Umbilical cord (tissue), 2 donors: ENCODE measurements around the gene KIAA0232. TPM values are rescaled to one million over a fixed set of nuclear protein-coding genes. Genes with fewer than 3 reads are reported as not detected.
"Not testable (repeated sequence)": the region's sequence is repeated elsewhere in the genome, so short reads cannot be mapped to it uniquely, and the experiment has no call there.

Source experiments
- DNase-seq: peaks from one replicate; pipeline ENCODE4 v3.0.0-alpha.2; 2015; ENCODE audit warnings: low spot score
- total RNA-seq: library from RNA; depleted of rRNA; stranded (reverse); fragments of >200 nt; gene quantifications from one replicate; pipeline ENCODE4 v1.2.3, GENCODE V29; 2014; ENCODE audit warnings: low replicate concordance; ENCODE audit not compliant: insufficient read depth

Gene KIAA0232
- total RNA-seq, 1 donor from 2014 or later, result 27.9 TPM

DNA sequence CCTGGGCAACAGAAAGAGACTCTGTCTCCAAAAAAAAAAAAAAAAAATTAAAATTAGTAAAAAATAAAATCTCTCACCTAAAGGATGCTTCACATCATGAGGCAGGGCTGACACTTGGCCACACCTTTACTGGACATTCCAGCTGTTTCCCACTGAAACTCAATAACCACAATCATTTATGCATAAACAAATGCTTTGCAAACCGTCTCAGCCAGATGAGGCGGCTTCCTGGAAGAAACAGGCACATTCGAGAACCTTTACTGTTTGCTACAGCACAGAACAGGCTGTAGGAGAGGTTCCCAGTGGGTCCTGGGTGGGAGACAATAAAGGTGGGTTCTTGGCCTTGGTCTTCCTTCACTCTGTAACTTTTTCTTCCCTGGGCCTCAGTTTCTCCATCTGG, 116.2 kb downstream of the KIAA0232 start:
- DNase-seq, result no peak

DNA sequence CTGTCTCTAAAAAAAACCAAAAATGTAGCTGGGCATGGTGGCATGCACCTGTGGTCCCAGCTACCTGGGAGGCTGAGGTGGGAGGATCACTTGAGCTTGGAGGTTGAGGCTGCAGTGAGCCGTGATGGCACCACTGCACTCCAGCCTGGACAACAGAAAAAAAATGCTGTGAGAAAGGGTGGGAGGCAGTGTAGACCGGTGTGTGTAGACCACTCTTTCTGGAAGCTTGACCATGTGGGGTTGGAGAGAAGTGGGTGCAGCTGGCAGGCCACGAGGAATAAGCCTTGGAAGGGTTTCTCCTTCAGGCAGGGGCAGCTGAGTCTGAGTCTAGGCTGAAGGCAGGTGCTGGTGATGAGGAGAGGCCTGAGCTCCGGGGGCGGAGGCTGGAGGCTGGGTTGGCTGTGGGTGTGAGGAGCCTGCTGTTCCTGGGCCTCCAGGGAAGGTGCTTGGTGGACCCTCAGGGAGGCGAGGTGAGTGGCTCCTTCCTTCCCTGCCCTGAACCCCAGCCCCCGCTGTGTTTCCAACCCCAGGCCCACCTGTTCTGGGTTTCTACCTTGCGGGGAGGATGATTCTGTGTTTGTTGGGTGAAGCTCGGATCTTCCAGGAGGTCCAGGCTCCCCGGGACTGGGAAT, 117.8 kb downstream of the KIAA0232 start:
- no peak for DNase-seq

DNA sequence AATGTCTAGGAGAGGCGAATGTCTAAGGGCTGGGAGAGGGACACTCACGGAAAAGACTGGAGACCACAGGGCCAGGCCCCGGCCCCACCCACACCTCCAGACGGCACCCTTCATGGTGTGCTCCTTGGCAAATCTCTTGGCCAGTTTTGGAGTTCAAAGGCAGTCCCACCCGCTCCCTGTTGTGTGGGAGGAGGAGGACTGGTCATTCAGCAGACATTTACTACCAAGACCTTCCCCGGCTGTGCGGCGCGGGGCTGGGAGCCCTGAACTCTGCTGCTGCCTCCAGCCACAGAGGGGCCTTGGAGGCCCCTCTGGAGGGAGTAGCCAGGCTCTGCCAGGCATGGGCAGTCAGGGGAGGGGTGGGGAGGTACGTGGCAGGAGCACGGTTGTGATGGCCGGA, 118.4 kb downstream of the KIAA0232 start:
- DNase-seq, result no peak

DNA sequence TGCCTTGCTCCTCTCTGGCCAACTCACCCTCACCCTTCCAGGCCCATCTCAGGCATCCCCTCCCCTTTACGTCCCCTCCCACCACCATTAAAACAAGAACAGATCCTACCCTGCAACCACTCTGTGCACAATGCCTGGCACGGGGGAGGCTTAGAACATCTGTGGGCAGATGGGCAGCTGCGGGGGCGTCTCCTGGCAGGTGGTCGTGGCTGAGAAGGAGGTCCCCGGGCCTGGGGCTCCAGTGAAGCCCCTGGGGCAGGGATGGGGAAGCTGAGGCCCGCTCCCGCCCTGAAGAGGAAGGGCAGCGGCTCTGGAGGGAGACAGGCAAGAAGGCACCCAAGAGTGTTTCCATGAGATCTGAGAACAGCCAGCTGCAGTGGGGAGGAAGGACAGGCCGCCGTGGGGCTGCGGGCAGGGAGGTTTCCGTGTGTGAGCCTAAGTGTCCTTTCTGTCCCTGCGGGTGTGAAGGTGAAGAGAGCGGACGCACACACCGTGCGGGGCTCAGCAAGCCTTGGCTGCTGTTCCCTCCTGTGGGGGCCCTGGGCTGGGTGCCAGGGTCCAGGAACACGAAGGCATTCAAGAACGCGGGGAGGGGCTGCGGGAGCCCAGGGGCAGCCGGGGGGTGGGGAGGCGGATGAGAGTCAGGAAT, 119.3 kb downstream of the KIAA0232 start:
- DNase-seq, result no peak

DNA sequence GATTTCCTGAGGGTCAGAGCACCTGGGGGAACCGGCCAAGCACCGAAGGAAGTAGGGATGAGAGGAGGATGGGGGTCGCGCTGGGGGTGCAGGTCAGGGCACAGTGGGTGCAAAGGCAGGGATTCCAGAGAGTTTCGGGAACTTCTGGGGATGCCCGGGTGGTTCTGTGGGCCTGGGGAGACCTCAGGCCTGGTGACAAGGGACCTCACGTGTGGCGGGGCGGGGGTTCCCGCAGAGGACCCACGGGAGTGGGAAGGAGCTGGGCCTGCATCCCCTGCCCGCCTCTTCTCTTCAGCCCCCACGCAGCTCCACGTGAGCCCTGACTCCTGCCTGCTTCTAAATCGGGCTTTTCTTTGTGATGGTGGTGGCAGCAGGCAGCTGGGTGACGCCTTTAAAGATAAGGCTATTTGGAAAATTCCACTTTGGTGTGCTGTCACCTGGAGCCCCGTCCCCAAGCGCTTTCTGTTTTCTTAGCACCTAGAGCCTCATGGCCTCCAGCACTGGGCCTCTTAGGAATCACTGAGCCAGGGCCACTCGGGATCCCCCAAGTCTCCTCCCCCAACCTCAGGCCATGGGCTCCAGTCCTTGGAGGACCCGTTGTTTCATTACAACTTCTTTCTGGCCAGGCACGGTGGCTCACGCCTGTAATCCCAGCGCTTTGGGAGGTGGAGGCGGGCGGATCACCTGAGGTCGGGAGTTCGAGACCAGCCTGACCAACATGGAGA, 120.0 kb downstream of the KIAA0232 start:
- DNase-seq, result no peak

DNA sequence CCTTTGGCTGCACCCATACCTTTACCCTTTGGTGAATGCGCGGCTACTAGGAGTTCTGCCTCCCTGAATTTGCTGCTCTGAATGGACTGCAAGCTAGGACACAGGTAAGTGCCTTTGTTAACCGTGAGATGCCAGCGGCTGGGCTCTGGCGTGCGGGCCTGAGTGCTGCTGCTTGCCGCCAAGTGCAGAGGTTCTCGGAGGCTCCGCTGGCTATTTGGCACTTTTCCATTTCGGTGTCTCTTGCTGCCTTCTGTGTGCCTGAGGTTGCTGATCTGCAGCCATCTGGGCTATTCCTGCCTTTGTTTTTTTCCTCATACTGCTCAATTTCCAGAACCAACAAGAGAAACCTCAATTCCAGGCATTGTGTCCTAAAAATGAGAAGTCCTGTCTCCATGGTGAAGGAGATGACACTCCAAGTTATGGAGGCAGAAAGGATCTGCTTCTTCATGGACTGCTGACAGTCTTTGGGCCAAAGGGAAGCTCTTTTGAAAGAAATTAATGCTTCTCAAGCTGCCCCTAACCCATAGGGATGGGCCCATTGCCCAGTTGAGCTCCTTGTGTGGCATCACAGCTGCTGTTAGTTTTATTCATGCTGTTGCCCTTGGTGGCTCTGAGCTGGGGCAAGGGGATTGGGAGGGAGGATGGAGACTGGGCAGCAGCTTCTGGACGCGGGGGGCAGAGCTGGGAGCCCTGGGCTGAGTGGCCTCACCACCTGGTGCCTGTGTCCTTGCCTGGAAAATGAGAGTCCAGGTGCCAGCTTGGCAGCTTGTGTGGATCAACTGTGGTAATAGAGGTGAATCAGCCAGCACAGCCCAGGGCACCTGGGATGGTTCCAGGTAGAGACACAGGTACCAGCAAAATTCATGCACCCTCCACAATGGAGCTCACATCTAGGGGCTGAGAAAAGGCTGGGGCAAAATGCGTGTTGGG, 123.3 kb downstream of the KIAA0232 start:
- no peak for DNase-seq

DNA sequence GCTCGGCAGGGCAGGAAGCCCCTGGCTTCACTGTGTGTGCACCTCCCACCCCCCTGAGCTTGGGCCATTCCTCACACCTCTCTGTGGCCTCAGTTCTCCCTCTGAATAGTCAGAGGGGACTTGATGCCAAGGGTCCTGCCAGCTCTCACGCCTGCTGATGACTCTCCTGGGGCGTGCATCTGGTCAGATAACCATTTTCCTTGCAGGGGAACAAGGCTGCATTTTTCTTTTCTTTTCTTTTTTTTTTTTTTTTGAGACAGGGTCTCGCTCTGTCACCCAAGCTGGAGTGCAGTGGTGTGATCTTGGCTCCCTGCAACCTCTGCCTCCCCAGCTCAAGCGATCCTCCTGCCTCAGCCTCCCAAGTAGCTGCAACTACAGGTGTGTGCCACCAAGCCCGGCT, 124.0 kb downstream of the KIAA0232 start:
- not testable (repeated sequence) for DNase-seq

DNA sequence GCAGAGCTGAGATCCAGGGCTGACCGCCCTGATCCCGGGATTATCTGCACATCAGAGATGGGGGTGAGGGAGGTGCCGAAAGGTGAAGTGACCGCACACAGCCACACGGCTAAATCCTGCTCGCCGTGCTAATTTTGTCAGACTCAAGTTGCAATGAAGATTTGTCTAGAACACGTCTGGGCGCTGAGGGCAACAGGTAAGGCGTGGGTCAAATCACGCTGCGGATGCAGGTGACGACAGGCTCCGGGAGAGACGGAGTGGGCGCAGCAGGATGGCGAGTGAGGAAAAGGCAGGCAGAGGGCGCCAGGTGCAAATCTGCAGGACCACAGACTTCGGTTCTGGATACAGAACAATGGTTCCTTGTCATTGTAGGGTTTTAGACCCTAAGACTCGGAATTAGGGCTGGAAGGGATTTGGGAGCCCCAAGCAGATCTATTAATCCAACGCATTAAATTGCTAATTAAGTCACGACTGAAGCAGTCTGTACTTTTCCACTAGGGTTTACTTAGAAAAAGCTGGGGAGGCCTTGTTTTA, 125.2 kb downstream of the KIAA0232 start:
- DNase-seq, result no peak

DNA sequence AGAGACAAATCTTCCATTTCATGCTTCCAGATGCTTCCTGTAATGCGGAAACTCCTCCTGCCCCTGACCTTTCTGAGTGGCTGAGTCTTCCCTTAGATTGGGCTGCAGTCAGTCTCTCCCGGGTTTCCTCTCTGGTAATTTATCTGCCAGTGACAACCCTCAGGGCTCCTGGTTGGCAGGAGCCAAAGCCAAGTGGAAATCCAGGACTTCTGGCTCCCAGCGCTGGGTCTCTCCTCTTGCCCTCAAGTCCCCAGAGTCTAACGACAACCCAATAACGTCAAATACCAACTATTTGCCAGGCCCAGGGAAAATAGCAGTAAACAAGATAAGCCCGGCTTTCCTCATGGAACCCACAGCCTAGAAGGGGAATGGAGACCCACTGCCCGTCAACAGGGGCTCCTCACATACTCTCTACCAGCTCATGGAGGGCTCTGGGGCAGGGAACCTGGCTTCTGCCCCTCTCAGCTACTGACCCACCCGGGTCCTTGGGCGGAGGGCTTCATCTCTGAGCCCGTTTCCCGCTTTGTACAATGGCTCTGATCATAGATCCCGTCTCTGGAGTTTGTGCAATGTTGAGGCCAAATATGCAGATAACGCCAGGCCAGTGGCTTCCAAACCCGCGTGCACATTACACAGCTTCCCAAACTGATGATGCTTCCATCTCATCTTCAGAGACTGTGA, 126.0 kb downstream of the KIAA0232 start:
- no peak for DNase-seq

GRCh38 chr4:6909113-6909969, 126.8 kb downstream of the KIAA0232 start, which contains the start of gene TBC1D14:
TBC1D14 (plus strand) TSS chr4:6909826; CDS start chr4:6923390, 13,564 bp downstream.
- DNase-seq, result peak; percentile 93

DNA sequence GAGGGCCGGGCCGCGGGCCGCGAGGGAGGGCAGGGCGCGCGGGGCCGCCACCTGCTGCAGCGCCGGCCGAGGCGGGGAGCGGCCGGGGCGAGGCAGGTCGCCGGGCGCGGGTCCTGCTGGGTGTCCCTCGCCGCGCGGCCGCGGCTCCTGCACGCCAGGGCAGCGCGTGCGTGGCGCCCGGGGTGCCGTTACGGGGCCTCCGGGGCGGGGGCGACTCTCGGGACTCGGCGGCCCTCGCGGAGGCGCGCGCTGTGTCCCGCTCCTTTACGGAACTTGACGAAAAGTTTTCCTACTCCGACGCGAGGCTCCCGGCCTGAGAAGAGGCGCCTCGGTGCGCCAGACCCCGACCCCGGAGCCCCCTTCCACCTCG, 127.4 kb downstream of the KIAA0232 start:
- no peak for DNase-seq

DNA sequence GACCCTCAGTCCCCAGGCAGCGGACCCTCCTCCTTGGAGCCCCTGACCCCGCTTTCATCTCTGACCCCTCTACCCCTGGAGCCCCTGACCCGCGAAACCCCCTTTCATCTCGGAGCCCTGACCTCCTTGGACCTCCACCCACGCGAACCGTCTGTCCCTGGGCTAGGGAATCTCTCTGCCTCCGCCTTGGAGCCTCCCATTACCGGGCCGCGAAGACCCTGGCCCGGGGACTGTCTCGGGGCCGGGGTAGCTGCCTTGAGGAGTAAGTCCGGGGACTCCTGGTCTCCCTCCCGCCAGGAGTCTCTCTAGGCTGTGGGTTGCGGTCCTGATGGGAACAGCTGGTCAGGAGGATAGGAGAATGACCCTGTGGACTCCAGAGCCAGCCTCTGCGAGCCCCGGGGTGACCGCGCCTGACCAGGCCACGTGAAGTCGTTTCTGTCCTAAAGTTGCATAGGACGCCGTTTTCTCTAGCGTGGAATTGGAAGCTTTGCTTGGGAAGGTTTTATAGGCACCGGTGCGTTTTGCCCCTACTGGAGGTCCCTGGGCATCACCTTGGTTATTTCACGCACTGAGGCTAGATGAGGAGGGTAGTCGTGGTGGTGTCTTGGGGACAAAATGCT, 127.9 kb downstream of the KIAA0232 start:
- DNase-seq, result no peak

DNA sequence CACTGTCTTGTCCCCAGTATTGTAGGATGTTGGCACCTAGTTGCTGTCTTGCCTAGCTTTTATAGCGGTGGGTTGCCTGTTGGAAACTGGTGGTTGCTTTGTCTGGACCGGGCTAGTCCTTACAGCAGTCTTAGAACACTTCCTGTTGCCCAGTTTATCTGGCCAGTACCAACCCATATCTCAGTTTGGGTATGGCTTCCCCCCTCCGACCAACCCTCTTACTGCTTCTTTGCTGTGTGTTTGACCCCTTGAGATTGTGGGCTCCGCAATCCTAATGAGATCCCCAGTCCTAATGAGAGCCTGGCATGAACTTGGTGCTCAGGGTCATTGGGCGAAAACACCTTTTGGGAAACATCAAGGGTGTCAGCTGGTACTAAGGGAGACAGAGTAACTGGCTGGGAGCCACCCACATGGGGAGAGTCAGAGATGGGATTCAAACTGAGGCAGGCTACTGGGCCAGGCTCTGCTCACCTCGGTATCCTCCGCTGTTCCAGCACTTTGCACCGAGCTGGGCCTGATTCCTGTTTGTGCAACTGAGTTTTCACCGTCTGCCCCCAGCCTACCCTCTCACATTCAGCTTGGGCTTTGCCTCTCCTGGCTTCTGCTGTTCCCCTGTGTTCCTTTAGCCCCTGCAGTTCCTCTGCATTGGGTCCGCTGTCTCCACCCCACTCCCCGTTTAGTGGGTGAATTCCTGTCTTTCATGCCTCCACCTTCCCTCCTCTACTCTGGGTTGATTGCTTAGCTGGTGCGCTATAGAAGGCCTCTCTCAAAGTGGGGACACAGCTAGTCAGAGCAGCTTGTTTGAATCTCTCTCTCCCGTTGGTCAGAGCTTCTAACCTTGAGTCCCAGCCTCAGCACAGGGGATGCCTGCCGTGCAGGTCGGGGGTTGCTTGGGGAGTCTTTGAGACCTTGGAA, 128.7 kb downstream of the KIAA0232 start:
- no peak for DNase-seq

DNA sequence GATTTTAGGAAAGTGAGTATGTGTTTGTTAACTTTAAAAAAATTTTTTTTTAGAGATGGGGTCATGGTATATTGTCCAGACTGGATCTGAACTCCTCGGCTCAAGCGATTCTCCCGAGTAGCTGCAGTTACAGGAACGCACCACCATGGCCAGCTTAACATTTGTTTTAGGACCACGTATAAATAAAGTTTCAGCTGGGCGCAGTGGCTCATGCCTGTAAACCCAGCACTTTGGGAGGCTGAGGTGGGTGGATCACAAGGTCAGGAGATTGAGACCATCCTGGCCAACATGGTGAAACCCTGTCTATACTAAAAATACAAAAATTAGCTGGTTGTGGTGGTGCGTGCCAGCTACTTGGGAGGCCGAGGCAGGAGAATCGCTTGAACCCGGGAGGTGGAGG, 129.4 kb downstream of the KIAA0232 start:
- DNase-seq, result not testable (repeated sequence)

GRCh38 chr4:6912441-6912840, 129.9 kb downstream of the KIAA0232 start:
- peak; percentile 82 for DNase-seq

GRCh38 chr4:6913350-6913905, 130.9 kb downstream of the KIAA0232 start:
- DNase-seq, result no peak

DNA sequence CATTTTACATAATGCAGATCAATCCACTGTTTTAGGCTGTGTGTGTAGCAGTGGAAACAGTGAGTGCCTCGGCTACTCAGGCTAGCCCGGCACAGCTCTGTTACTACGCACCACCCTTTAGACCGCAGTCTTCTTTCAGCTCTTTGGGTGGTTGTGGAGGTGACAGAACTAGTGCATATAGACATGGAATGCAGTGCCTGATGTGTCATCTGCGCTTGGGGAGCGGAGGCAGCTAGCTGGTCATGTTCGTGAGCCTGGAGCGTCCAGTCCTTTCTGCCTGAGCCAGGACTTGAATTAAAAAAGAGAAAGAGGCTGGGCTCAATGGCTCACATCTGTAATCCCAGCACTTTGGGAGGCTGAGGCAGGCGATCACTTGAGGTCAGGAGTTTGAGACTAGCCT, 131.9 kb downstream of the KIAA0232 start:
- no peak for DNase-seq
